ENCODE data around the gene CMYA5.
A peak's percentile ranks its signal among the peaks of the same experiment; 100 is the strongest.
"Not testable (repeated sequence)": the region's sequence is repeated elsewhere in the genome, so short reads cannot be mapped to it uniquely, and the experiment has no call there.

Gene CMYA5

GRCh38 chr5:79689541-79690466, at the start of gene CMYA5:
Gene CMYA5, plus strand, starts transcription at chr5:79689836. Its CDS starts 72 bp downstream, at chr5:79689908.
- no peak for DNase-seq

GRCh38 chr5:79640571-79641055, 49.0 kb upstream of the CMYA5 start:
- DNase-seq, result no peak

- DNase-seq, result no peak
These were observed 48.2 kb upstream of the CMYA5 start for GRCh38 chr5:79641414-79641813.

DNA sequence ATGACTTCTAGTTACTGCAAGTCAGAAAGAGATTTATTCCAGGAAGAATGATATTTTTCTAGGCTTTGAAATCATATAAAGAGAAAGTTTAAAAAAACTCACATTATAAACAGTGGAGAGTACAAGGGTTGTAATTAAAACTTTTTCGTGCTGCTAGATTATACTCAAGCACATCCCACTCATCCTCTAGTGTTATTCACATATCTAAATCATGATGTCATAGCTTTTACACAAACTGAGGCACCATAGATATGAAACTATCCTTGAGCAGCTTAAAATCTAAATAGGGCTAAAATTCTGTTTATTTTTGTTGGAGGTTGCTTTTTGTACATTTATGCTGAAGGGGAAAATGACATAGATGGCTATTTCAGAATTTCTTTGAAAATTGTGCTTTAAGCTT, 47.4 kb upstream of the CMYA5 start:
- no peak for DNase-seq

DNA sequence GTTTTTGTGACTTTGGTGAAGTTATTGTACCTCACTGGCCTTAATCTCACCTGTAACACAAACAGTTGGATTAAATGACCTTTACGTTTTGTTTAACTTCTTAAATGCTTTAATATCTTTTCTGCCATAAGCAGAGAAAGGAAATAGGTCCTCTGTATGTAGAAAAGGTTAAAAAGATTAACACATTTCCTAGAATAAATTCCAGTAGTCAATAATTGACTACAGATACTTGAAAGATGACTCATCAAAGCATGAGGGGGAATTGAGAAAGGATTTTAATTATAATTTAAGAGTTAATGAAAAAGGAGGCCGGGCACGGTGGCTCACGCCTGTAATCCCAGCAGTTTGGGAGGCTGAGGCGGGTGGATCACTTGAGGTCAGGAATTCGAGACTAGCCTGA, 35.8 kb upstream of the CMYA5 start:
- DNase-seq, result peak; percentile 6

GRCh38 chr5:79663212-79663611, 26.4 kb upstream of the CMYA5 start:
- no peak for DNase-seq

- no peak for DNase-seq
These were observed 22.9 kb upstream of the CMYA5 start for GRCh38 chr5:79666758-79667157.

- no peak for DNase-seq
These were observed 17.2 kb upstream of the CMYA5 start for GRCh38 chr5:79672392-79672791.

GRCh38 chr5:79676354-79676753, 13.3 kb upstream of the CMYA5 start:
- DNase-seq, result not testable (repeated sequence)

GRCh38 chr5:79682102-79682501, 7.5 kb upstream of the CMYA5 start:
- DNase-seq, result not testable (repeated sequence)

DNA sequence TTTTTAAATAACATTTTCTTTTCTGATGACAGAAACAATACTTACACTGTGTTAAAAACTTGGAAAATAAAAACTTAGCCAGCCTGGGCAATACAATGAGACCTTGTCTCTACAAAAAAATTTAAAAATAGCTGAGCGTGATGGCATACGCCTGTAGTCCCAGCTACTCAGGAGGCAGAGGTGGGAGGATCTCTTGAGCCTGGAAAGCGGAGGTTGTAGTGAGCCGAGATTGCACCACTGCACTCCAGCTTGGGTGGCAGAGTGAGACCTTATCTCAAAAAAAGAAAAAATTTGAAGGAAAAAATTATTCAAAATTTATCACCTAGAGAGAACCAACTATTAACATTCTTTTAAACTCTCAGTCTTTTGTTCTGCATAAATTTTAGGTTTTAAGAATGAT, 4.9 kb upstream of the CMYA5 start:
- no peak for DNase-seq

GRCh38 chr5:79685627-79686026, 4.0 kb upstream of the CMYA5 start:
- no peak for DNase-seq

DNA sequence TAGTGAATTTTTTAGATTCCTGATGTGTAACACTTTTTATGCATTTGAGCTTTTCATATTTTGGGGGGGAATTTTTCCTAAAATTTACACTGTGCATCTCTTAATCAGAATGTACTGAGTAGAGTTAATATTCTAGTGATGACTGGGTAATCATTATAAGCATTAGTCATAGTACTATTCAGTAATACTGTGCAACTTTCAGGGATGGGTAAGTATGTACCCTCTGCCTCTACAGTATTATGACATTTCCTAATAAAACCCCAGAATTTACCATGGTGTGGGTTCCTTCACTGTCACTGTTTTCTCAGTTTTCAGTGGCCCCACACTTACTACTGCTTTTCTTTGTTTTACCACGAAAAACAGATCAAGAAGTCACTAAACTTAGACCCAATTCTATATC, 2.8 kb upstream of the CMYA5 start:
- no peak for DNase-seq

GRCh38 chr5:79687889-79688288, 1.7 kb upstream of the CMYA5 start:
- DNase-seq, result peak; percentile 41

DNA sequence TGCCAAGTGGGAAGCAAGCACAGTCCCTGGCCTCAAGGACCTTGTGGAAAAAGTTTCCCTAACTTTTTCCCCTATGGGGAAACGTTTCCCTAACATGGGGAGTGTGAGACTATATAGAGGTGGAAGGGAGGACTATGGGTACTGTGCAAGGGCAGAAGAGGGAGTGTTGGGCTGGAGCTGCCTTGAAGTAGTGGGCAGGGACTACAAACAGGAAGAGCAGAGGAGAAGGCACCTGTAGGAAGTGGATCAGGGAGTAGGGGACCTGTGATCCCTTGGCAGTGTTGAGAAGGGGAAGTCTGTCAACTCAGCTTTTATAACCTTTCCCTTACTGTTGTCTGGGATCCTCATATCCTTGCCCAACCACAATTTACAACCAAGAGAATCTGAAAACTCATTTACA, 1.4 kb downstream of the CMYA5 start:
- DNase-seq, result no peak

GRCh38 chr5:79692596-79692995, 3.0 kb downstream of the CMYA5 start:
- peak; percentile 86 for DNase-seq

- no peak for DNase-seq
These were observed 4.5 kb downstream of the CMYA5 start for GRCh38 chr5:79694183-79694582.

DNA sequence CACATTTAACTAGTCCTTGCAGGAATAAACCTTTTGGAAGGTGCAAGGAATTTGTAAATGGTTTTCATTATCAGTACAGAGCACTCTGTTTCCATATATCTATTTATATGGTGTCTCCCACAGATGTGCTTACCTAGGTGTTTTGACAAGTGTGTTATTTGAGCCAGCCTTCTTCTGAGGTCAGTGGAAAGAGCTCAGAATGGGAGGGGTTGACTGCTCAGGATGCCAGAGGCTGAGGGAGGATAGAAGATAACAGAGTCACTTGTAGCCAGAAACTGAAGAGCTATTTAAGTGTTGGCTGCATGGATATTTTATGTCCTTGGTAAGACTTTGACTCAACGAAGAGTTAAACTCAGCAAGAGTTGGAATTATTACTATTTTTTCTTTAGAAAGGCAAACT, 5.0 kb downstream of the CMYA5 start:
- DNase-seq, result peak; percentile 57

DNA sequence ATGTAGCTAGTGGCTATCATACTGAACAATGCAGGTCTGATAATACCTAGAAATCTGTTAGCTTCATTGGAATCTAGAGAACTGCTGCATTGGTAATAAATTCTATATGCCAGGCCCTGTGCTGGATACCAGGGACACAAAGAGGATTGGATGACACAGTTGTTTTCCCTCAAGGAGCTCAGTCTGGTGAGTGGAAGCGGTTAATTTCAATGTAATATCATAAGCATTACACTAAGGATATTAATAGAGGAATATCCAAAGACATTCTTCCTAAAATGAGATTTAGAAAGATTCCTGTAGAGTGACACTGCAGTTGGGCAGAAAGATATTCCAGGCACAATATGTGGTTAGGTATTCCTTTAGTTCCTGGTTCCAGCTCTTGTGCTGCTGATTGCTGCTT, 5.9 kb downstream of the CMYA5 start:
- DNase-seq, result no peak

- no peak for DNase-seq
These were observed 7.9 kb downstream of the CMYA5 start for GRCh38 chr5:79697222-79698170.

DNA sequence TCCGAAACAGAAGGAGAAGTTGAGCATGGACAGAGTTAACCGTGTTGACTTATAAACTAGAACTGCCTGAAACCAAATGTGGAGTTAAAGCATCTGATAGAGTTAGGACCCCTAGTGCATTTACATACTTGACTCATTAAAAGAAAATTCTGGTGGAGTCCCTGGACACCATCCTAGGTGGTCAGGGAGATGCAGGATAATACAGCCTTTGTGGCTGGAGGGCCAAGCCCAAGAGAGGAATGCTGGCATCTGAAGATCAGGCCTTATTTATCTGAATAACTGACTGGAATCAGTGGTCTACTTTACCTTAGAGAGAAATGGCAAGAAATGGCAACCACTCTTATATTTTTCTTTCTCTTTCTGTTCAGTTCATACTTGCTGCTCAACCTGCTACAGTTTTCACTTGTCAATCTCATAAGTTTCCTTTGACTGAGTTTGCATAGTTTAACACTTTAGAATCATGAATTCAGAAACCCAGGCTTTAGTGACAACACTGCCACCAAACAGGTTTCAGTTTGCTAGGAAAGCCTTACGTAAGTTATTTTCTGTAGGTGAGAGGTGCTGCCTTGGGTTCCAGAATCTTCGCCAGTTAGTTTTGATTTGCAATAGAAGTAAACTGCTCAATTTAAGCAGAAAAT, 10.2 kb downstream of the CMYA5 start:
- DNase-seq, result no peak

DNA sequence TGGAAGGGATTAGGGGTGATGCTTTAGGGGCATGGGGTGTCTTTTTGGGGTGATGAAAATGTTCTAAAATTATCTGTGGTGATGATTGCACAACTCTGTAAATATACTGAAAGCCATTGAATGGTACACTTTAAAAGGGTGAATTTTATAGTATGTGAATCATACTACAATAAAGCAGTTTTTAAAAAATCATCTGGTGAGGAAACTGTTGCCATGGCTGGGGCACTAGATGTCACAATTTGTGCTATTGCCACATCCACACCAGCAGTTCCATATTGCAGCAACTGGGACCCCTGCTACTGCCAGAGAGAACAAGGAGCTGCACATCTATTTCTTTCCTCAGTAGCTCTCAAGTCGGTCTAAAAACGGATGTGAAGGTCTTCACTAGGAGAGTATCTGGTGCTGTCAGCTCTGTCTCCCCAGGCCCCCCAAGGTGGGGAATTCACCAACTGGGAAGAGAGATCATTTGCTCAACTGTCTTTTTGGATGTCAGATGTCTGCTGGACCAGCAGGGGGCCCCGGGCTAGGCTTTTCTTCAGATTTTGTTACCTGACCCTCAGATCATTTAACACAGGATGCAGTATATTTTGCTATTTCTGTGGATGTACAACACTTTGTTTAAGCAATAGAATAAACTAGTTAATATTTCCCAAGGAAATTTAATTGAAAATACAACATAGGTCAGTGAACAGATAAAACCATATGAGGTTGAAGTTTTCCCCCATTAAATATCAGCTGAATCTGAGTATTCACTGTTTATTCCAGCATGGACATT, 13.2 kb downstream of the CMYA5 start:
- no peak for DNase-seq

DNA sequence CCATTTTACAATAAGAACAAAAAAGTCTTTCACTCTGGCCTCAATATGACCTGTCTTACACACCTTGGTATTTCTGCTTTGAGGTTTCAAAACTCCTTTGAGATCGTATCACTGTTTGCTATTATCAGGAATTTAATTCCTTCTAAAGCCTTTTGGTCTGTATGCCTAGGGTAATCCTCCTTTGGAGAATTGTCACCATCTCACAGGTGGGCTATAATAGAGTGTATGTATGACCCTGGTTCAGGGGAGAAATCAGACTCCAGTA, 13.7 kb downstream of the CMYA5 start:
- DNase-seq, result no peak
